HFFc6 (cell line): ENCODE data around the gene CADPS2. TPM values are rescaled to one million over a fixed set of nuclear protein-coding genes. Genes with fewer than 3 reads are reported as not detected.

Experiments
- DNase-seq: peaks from one replicate; pipeline ENCODE4 v3.0.0-alpha.2; 2018
- H3K27ac Mint-ChIP-seq: 2 replicates; pipeline ENCODE4 v1.8.0; 2020; ENCODE audit warnings: mild to moderate bottlenecking, mixed read lengths
- H3K27me3 Mint-ChIP-seq: 2 replicates; pipeline ENCODE4 v1.8.0; 2021; ENCODE audit warnings: mild to moderate bottlenecking, moderate library complexity, mixed read lengths; ENCODE audit not compliant: insufficient read depth
- H3K36me3 Mint-ChIP-seq: 2 replicates; pipeline ENCODE4 v1.8.0; 2021; ENCODE audit warnings: low read depth, mixed read lengths
- H3K4me1 Mint-ChIP-seq: 2 replicates; pipeline ENCODE4 v1.8.0; 2020; ENCODE audit warnings: low read depth, mixed read lengths
- H3K4me3 Mint-ChIP-seq: 2 replicates; pipeline ENCODE4 v1.8.0; 2020; ENCODE audit warnings: mild to moderate bottlenecking, moderate library complexity, mixed read lengths
- H3K9me3 Mint-ChIP-seq: 2 replicates; pipeline ENCODE4 v1.8.0; 2020; ENCODE audit warnings: mild to moderate bottlenecking, mixed read lengths
- CTCF ChIP-seq: fragments of 200-600 bp; sonication (generic); IDR thresholded peaks from 2 replicates; pipeline ENCODE4 v1.5.0; 2021; ENCODE audit warnings: antibody characterized with exemption, mild to moderate bottlenecking
- total RNA-seq, 6 experiments: library from RNA; stranded (reverse); fragmentation: NEBNext Ultra II Directional; extraction: Animal tissue kit (Norgen Biotek cat#: 25700); gene quantifications; 2 replicates in 1 of 6; 3 replicates in 5 of 6; pipeline ENCODE4 v1.2.3, GENCODE V29; 2021

The CADPS2 gene
- total RNA-seq, 6 experiments from 2014 or later: not detected

GRCh38 chr7:122658856-122659255 is 227.4 kb downstream of the CADPS2 start:
- peaks cover 47% of the 10 kb centered on the region for H3K9me3 Mint-ChIP-seq
- no peaks in the 10 kb centered on the region for H3K27me3 Mint-ChIP-seq
- H3K27ac Mint-ChIP-seq: no peak overlapping the region
- no peaks in the 10 kb centered on the region for H3K36me3 Mint-ChIP-seq
- TF ChIP-seq CTCF: no peak
- no peaks in the 10 kb centered on the region for H3K4me1 Mint-ChIP-seq
- H3K4me3 Mint-ChIP-seq: no peak overlapping the region
- no peak for DNase-seq

- Mint-ChIP-seq H3K9me3 (peaks cover 31% of the 10 kb centered on the region), H3K4me3 (no peak overlapping the region), H3K27me3 (no peaks in the 10 kb centered on the region), H3K36me3 (no peaks in the 10 kb centered on the region), H3K27ac (no peak overlapping the region), H3K4me1 (no peaks in the 10 kb centered on the region)
- no peak for DNase-seq
- no peak for TF ChIP-seq CTCF
These were observed 232.6 kb downstream of the CADPS2 start for GRCh38 chr7:122653685-122654084.

- Mint-ChIP-seq H3K27ac (no peak overlapping the region), H3K9me3 (peaks cover 37% of the 10 kb centered on the region), H3K27me3 (no peaks in the 10 kb centered on the region)
These were observed 233.4 kb downstream of the CADPS2 start for GRCh38 chr7:122652876-122653275.

GRCh38 chr7:122651451-122651850 is 234.8 kb downstream of the CADPS2 start:
- peaks cover 28% of the 10 kb centered on the region for H3K9me3 Mint-ChIP-seq
- DNase-seq: no peak
- H3K27ac Mint-ChIP-seq: no peak overlapping the region
- H3K27me3 Mint-ChIP-seq: no peaks in the 10 kb centered on the region
- no peak overlapping the region for H3K4me3 Mint-ChIP-seq
- no peaks in the 10 kb centered on the region for H3K36me3 Mint-ChIP-seq
- TF ChIP-seq CTCF: no peak
- H3K4me1 Mint-ChIP-seq: no peaks in the 10 kb centered on the region

More at GRCh38 chr7:122652876-122653275, 233.4 kb downstream of the CADPS2 start:
- no peaks in the 10 kb centered on the region for H3K4me1 Mint-ChIP-seq
- H3K36me3 Mint-ChIP-seq: no peaks in the 10 kb centered on the region
- no peak overlapping the region for H3K4me3 Mint-ChIP-seq
- no peak for TF ChIP-seq CTCF
- no peak for DNase-seq

- H3K36me3 Mint-ChIP-seq: no peaks in the 10 kb centered on the region
- no peak overlapping the region for H3K27ac Mint-ChIP-seq
- no peak for TF ChIP-seq CTCF
- no peaks in the 10 kb centered on the region for H3K4me1 Mint-ChIP-seq
- H3K27me3 Mint-ChIP-seq: peaks cover 1% of the 10 kb centered on the region; the same call in 1 of the 2 replicates
- H3K4me3 Mint-ChIP-seq: no peak overlapping the region
- no peak for DNase-seq
- peaks cover 36% of the 10 kb centered on the region for H3K9me3 Mint-ChIP-seq
These were observed 243.0 kb downstream of the CADPS2 start for GRCh38 chr7:122643250-122643649.

GRCh38 chr7:122638459-122638858 is 247.8 kb downstream of the CADPS2 start:
- no peak for DNase-seq

More at GRCh38 chr7:122638459-122638858, 247.8 kb downstream of the CADPS2 start:
- Mint-ChIP-seq H3K27ac (no peak overlapping the region), H3K9me3 (peaks cover 61% of the 10 kb centered on the region), H3K36me3 (no peaks in the 10 kb centered on the region), H3K27me3 (no peaks in the 10 kb centered on the region), H3K4me3 (no peak overlapping the region), H3K4me1 (no peaks in the 10 kb centered on the region)
- no peak for TF ChIP-seq CTCF
